ENCODE results near the gene EHD4.

The EHD4 gene

DNA sequence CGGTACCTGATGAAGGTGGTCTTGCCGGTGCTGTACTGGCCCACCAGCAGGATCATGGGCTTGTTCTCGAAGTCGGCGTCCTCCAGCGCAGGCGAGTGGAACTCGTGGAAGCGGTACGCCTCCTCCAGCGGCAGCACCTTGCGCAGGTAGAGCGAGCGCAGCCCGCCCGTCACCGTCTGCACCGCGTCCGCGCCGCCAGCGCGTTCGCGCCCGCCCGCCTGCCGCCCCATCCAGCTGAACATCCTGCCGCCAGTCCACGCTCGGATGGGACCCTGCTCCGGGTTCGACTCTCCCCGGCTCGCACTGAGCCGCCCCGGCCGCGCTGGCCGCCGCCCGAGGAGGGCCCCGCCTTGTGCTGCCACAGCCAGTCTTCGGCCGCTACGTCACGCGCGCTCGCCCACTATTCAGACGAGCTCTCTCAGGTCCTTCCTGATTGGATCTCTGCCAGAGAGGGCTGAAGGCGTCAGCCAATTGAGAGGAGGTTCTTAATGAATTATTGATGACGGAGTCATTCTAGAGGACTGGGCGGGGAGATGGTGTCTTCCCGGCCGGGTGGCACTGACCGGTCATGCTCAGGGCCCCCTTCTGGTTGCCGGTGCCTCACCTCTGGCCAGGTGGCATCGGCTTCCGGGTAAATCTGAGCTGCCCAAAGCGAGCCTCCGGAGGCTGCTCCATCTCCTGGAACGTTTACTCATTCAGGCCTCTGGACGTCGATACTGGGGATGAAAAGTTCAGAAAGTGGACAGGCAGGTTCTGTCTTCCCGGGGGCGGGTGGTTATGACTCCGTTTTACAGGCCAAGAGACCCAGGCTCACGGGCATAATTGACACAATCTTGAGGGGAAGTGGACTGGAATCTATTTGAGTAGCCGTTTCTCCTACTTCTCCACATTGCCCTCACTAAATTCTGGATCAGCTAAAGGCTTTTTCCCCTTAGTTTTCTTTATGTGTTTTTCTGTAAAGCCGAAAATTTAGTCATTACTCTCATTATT, at the start of gene EHD4:
Gene EHD4 (minus strand): TSS at position 305 of the 990 bp plus-strand sequence. CDS start 63 bp downstream, at position 242.
- peak; percentile 91 for DNase-seq (ENCODE audit: low read depth)

DNA sequence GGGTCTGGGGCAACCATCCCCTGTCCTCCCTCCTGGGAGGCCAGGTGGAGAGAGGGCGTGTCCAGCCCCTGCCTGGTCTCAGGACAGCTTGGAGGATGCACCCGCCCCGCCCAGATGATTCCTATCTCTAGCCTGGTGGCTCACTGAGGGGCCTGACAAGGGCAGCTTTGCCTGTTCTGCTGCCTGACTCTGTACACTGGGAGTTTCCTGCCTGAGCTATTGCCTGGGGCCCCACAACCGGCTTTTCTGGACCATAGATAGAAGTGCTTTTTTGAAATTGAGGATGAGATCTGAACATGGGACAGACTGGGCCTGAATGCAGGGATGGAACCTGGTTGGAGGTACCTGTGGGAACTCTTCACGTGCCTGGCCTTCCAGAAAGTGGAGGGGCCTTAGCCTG, 49.2 kb upstream of the EHD4 start:
- DNase-seq (ENCODE audit: low read depth), result no peak

DNA sequence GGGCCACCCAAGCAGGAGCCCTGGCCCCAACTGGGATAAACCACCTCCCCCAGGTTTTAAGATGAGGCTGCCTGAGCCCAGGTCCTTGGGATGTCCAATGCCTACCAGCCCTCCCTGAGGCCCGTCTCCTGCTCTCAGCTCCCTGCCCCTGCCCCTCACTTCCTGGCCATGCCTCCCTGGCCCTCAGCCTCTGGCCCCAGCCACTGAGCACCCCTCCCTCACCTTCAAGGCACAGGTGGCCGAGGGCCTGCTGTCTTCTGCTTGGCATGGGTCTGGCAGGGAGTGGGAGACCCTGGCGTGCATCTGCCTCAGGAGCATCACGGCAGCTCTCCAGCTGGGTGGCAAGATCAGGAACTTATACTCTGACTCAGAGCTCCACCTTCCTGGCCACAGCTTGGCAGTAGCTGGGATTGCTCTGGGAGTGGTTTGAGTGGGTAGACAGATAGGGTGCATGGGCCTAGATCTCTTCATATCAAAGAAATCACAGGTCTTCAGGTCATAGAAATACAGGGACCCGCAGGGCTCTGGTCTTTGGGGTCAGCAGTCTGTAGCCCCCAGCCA, 48.4 kb upstream of the EHD4 start, which contains the start of gene PLA2G4E:
Gene PLA2G4E (minus strand): TSS at position 330 of the 561 bp plus-strand sequence. CDS start 12 bp downstream, at position 318.
- no peak for DNase-seq (ENCODE audit: low read depth)

DNA sequence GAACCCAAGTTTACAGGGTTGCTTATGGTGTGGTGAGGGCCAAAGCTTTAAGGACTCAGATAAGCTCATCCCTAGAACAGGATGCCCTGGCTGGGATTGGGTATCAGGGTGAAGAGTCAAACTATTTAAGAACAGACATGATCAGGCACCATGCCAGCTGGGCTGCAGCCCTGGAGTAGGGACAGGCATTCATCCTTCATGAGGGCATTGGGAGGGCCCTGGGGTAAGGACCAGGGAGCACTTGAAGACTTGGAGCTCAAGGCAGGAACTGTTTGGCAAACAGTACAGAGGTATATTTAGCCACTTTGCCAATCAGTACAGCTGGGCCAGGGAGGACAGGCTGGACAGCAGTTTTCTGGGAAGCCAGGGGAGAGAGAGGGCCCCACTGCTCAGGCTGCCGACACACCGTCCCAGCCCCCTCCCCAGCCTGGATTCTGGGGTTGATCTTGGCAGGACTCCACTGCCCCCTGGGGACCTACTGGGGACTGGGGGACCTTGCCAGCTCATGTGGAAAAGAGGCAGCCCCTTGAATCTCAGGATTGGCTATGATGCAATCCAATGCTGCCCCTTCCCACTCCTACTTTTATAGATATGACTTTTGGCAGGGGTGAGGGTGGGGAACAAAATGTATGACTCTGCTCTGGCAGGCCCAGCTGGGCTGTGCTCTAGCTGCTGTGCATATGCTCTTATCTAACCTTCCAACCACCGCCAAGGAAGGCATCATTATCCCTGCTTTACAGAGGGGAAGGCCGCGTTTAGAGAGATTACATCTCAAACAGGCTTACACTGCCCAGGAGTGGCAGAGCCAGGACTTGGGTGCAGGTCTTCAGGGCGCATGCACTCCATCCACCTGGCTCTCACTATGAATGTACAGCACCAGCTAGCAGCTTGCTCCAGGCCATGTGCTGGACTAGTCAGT, 46.2 kb upstream of the EHD4 start:
- DNase-seq (ENCODE audit: low read depth), result no peak

DNA sequence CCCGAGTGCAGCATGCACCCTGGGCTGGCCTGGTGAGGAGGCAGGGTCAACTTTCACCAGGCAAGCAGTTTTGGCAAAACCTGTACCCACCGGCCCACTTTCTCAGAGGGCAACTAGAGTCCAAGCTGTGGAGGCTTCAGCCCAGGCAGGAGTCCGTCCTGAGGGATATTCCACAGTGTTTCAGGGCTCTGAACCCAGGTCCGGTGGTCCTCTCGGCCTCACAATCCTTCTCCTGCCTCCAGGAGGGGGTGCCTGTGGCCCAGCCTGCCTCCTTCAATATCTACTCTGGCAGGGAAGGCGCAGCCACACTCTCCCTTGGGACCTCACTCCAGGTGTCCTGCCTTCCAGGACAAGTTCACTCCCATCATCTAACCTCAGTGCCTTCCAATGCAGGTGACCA, 44.6 kb upstream of the EHD4 start:
- DNase-seq (ENCODE audit: low read depth), result no peak

DNA sequence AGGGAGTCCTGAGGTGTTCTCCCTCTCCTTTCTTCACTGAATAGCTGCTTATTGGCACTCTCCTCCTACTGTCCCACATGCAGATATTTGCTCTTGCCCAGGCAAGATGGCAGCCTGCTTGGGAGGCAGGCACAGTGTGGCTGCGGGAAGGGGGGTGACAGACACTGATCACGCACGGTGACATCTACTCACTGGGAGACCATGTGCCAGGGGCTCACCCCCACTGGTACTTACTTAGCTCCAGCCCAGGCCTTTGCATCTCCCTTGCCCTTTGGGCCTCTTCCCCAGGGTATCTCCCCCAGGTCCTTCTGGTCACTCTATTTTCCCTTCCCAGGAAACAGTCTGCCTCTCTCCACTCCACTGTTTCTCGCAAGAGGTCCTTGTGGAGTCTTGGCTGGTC, 42.0 kb upstream of the EHD4 start:
- no peak for DNase-seq (ENCODE audit: low read depth)

DNA sequence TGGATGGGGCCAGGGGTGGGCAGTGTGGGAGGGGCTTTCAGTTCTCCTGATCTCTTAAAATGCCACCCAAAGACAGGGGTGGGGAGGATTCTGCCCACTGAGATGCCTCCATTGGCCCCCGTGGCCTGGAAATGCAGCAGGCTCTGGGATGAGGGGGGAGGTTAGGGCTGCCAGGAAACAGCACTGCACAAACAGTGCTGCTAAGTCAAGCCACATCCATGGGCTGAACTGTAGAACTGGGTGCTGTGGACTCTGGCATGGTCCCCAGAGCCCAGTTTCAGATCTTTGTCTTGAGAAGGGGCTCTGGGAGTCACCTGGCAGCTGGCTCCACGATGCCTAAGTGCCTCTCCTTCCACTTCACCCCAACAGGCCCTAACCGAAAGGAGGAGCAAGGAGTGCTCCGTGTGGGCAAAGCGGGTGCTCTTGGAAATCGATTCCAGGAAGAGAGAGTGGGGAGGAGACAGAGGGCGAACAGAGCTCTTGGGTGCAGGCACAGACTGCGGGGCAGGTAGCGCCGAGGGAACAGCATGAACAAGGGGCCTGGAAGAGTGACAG, 40.6 kb upstream of the EHD4 start:
- DNase-seq (ENCODE audit: low read depth), result no peak

DNA sequence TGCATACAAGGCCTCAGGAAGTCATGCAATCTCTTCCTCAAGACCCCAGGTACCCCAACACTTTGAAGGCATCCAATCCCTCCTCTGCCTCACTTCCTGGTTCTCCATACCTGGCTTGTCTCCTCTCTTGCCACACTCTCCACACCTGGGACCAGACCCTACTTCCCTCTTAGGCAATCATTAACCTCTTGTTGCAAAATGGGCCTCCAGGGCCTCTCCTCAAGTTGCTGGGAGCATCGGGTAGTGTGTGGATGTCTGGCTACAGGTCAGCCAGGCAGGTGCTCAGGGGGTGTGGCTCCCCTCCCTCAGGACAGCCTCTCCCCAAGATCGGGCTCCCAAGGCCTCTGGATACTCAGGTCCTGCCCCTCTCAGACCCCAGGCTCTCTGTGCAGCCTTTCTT, 39.9 kb upstream of the EHD4 start:
- no peak for DNase-seq (ENCODE audit: low read depth)

DNA sequence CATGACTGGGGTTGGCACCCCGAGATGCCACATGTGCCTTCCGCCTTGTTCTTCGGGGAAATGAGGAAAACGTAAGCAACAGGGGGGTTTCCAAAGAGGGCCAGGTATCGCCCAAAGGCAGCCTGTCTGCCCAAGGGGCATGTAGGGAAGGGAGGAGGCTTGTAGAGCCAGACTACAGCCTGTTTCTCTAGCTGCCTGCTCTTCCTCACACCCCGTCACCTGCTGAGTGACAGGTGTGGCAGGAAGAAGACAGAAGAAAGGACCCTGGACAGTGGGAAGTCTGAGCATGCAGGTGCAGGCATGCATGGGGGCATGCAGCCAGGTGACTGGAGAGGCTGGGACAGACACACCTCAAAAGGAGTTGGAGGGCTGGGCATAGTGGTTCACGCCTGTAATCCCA, 38.7 kb upstream of the EHD4 start:
- DNase-seq (ENCODE audit: low read depth), result no peak

DNA sequence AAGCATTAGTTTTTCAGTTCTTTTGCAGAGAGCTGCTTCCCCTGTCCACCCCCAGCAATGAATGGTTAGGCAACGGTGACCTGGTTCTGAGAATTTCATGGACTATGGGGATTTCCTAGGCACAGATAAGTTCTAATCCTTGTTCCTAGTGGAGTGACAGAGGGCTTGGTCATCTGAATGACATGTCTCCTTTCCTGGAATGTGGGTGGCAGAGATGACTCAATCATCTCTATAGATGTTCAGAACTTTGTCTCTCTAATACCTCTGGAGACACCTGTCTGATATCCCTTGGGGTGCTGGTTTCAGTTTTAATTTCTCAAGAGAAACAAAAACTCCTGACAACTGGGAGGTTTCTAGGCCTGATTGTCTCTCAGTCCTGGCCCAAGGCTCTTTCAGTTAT, 38.1 kb upstream of the EHD4 start:
- DNase-seq (ENCODE audit: low read depth), result no peak

DNA sequence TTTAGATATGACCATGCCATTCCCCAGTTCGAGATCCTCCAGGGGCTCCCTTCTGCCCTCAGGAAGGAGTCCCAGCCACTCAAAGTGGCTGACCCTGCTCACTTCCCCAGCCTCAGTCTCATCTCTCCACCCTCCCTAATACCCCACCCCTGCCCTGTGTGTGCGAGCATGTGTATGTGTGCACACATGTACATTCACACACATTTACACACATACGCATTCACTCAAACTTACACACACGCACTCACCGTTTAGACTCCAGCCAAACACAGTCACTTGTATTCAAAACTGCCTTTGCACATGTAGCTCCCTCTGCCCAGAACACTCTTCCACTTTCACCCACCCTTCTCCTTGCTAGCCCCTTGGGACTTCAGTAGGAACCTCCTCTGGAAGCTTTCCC, 37.1 kb upstream of the EHD4 start:
- DNase-seq (ENCODE audit: low read depth), result no peak

DNA sequence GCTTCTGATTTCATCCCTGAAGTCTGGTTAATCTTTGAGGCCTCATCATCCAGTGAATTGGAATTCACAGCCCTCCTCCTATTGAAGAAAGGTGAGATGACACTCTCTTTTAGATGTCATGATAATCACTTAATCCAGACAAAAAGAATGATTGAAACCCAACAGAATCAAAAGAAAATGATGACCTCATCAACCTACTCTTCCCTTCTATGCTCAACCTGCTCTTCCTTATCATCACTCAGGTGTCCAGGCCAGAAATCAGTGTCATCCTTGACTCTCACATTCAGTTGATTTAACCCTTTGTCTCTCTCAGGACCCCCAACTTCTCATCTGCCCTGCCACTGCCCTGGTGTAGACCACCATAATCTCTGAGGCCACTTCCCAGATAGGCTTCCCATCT, 36.7 kb upstream of the EHD4 start:
- no peak for DNase-seq (ENCODE audit: low read depth)

DNA sequence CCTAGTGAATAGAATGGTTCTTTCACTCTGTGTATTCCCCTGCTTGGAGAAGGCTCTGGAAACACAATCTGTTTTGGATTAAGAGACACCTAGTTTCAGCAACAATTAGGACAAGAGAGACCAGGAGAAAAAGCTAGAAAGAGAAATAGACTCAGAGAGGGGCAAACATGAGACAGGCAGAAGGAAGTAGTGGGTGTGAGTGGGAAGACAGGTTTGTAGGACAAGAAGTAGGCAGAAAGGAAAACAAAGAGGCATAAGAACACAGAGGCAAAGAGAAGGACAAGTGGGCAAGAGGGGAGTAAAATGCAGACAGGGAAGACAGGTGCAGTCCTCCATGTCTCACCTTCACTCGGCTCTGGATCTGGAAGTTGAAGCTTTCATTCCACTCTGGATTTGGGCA, 35.0 kb upstream of the EHD4 start:
- no peak for DNase-seq (ENCODE audit: low read depth)

DNA sequence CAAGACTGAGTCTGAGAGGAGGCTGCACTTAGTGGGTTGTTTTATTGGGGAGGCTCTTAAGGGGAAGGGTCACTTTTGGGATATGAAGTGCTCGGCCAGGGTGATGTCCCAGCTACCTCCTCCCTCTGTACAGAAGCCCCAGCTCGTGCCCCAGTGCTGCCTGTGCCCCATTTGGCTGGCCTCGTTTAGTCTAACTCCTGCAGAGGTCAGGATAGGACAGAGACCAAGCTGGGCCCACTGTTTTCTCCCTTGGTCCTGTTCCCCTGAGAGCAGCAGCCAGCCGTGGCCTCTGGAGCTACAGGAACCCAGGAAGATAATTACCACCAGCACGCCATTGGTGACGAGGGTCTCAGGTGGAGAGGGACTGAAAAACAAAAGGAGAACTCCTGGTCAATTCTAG, 30.0 kb upstream of the EHD4 start:
- no peak for DNase-seq (ENCODE audit: low read depth)

DNA sequence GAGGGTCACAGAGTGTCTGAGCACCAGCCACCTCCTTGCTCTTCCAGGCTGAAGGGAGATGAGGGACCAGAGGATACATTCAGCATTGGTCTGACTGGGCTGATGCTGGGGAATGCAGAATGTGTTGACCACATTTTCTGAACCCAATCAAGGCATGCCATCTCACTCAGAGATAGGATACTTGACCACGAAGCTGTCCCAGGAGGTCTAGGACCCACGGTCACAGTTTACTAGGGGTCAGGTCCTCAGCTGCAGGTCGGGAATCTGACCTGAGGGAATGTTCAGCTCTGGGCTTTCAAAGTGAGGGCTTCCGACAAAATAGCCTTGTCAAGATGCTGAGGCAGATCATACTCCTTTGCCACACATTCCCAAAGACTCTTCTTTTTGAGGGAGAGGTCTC, 28.9 kb upstream of the EHD4 start:
- no peak for DNase-seq (ENCODE audit: low read depth)

DNA sequence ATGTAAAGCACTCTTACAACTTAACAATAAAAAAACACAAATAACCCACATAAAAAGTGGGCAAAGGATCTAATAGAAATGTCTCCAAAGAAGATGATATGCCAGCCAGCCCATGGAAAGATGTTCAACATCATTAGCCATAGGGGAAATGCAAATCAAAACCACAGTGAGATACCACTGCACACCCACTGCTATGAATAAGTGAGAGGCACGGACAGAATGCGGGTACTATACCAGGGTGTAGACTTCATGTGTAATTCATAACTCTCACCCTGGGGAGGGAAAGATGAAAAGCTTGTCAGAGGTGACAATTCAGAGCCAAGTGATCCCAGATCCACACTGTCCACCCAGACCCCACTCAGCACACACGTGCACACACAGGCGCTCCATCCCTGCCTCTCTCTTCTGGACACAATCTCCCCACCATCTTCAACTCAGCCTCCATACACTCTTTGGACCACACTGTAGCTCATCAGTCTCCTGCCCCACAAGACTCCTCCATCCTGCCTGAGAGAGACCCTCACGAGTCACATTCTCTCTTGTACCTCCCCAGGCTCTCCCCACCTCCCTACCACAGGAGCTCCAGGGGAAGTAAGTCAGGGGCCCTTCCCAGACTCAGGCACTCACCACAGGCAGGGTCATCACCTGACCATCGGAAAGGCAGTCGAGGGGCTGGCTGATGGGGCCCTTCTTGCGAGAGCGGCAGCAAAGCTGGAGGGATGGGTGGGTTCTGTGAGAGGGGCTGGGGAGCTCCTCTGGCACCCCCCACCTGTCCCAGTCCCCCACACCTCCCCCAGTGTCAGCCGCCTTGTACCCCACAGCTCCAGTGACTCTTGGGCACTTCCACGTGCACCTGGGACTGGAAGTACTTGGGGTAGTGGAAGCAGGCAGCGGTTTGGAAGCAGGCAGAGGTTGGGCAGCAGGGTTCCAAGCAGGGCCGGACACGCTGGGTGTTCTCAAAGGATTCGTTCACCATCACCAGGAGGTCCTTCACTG, 27.2 kb upstream of the EHD4 start:
- DNase-seq (ENCODE audit: low read depth), result no peak

DNA sequence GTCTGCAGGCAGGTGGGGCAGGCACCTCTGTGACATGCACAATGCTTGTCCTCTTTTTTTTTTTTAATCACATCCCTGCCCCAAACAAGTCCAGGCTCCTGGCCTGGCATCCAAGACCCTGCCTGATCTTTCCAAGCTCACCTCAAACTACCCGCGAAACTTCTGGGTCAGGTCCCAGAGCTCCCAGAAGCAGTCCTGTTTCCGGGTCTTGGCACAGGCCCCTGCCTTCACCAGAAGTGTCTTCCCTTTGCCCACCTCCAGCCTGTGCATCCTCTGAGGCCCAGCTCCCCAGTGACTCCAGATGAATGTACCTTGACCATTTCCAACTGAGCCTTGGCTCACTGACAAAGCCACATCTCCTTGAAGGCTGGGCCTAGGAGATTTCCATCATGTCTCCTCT, 25.5 kb upstream of the EHD4 start:
- DNase-seq (ENCODE audit: low read depth), result no peak

DNA sequence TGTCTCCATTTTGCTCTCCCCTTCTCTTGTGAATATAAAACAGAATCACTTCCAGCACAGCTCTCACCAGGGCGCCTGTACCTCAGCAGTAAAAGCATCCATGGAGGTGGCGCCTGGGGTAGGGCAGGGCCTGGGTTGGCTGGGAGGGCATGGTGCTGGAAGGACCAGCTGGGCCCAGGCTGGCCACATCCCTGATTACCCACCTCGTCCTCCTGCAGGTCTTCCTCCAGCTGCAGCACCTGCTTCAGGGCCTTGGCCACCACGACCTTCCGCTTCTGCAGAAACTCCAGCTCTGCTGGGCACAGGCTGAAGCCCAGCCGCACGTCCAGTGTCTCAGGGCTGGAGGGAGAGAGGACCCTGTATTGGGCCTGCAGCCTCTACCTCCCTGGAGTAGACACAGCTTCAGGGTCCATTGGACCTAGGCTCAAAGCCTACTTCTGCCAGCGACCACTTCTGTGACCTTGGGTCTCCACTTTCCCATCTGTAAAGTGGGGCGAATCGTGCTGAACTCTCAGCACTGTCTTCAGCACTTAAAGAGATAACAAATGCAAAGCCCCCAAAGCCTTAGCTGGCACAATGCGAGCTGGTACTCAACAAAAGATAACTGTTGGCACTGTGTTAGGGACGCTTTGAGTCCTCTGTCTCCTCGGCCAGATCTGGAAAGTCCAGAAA, 24.7 kb upstream of the EHD4 start:
- DNase-seq (ENCODE audit: low read depth), result no peak

DNA sequence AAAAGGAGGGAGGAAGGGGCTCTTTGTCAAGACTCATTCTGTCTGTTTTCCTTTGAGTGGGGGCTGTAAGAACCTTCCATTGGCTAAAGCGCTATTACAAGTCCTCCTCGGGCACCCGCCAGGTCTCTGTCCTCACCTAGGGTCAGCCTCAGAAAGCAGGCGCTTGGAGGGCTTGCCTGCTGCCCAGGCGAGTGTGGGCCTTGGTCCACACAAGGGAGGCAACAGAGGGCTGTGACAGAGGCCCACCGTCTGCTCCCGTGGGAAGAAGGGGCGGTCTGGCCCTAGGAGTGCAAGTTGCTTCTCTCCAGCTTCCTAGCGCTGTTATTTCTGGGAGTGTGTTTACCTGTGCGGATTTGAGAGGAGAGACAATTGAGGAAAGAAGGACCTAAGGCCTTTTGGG, 24.0 kb upstream of the EHD4 start:
- no peak for DNase-seq (ENCODE audit: low read depth)

DNA sequence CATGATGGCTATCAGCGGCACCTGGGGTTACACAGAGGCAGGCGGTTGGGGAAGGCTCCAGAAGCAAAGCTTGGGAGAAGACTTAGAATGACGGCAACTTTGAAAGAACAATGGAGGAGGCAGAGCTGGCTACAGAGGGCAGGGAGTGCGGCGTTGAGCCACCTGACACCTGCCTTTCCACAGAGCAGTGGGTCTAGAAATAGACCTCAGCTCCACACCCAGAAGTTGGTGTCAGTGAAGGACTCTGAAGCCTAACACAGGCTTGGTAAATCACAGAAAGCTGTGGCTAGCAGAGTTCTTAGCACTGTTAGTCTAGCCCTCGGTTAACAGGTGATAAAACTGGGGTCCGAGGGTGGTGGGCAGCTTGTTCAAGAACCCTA, 23.1 kb upstream of the EHD4 start:
- DNase-seq (ENCODE audit: low read depth), result no peak
